Peyer's patch (tissue), 4 donors: ENCODE measurements around the gene CHURC1. TPM values are rescaled to one million over a fixed set of nuclear protein-coding genes. Genes with fewer than 3 reads are reported as not detected.

Experiments used
- DNase-seq, 3 donors: peaks; one replicate each; pipeline ENCODE4 v3.0.0-alpha.2; 2017 to 2019
- H3K27ac ChIP-seq, 4 donors: fragments of 200-600 bp; sonication (generic); one replicate each; pipeline ENCODE4 v1.5.1; 2016 to 2019
- H3K27me3 ChIP-seq, 2 donors: fragments of 200-600 bp; sonication (generic); one replicate each; pipeline ENCODE4 v1.5.1; 2019
- H3K36me3 ChIP-seq, 3 donors: fragments of 200-600 bp; sonication (generic); one replicate each; pipeline ENCODE4 v1.5.1; 2016 to 2019
- H3K4me1 ChIP-seq, 4 donors: fragments of 200-600 bp; sonication (generic); one replicate each; pipeline ENCODE4 v1.5.1; 2016 to 2019
- H3K4me3 ChIP-seq, 4 donors: fragments of 200-600 bp; sonication (generic); 1 replicate in 3 of 4; 2 replicates in 1 of 4; pipeline ENCODE4 v1.5.1; 2016 to 2019; ENCODE audit warnings: mild to moderate bottlenecking in 1 of 4
- H3K9me3 ChIP-seq, 4 donors: fragments of 200-600 bp; sonication (generic); one replicate each; pipeline ENCODE4 v1.5.1; 2016 to 2019; ENCODE audit warnings: mild to moderate bottlenecking in 1 of 4
- POLR2A ChIP-seq, 2 donors: fragments of 450-650 bp; IDR thresholded peaks; one replicate each; pipeline ENCODE4 v1.5.1; 2017; ENCODE audit warnings: antibody characterized with exemption in 2 of 2, mild to moderate bottlenecking in 2 of 2, moderate library complexity in 2 of 2
- total RNA-seq, 4 donors: library from RNA; depleted of rRNA; stranded (reverse); fragments of >200 nt; gene quantifications; one replicate each; pipeline ENCODE4 v1.1.0, GENCODE V29; 2016
- TF ChIP-seq, protein P1 (sequence below), 6 experiments: fragments of 450-650 bp in 4 of 6; fragments of 200-600 bp in 2 of 6; sonication (generic) in 1 of 6; IDR thresholded peaks; one replicate each; pipeline ENCODE4 v1.5.1; 2017 to 2019; ENCODE audit warnings: antibody characterized with exemption in 6 of 6, mild to moderate bottlenecking in 3 of 6, moderate library complexity in 1 of 6

The CHURC1 gene
- total RNA-seq, 4 donors from 2014 or later = 51.2 to 72.3 (median 69.7) TPM

DNA sequence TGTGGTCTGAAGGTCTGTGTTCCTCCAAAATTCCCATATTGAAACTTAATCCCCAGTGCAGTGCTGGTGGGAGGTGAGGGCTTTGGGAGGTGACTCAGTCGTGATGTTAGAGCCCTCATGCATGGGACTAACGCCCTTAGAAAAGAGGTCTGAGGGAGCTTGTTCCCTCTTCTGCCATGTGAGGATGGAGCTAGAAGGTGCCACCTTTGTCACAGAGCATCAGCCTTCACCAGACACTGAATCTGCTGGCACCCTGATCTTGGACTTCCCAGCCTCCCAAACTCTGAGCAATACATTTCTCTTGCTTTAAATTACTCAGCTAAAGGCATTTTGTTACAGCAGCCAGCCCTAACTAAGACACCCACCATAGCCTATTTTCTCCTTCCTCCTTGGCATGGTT lies 43.9 kb downstream of the CHURC1 start:
- TF ChIP-seq, protein P1, sequence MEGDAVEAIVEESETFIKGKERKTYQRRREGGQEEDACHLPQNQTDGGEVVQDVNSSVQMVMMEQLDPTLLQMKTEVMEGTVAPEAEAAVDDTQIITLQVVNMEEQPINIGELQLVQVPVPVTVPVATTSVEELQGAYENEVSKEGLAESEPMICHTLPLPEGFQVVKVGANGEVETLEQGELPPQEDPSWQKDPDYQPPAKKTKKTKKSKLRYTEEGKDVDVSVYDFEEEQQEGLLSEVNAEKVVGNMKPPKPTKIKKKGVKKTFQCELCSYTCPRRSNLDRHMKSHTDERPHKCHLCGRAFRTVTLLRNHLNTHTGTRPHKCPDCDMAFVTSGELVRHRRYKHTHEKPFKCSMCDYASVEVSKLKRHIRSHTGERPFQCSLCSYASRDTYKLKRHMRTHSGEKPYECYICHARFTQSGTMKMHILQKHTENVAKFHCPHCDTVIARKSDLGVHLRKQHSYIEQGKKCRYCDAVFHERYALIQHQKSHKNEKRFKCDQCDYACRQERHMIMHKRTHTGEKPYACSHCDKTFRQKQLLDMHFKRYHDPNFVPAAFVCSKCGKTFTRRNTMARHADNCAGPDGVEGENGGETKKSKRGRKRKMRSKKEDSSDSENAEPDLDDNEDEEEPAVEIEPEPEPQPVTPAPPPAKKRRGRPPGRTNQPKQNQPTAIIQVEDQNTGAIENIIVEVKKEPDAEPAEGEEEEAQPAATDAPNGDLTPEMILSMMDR (IDR thresholded peaks at IDR 0.05) = no peak
- no peak for TF ChIP-seq POLR2A (IDR thresholded peaks at IDR 0.05)
- no peak overlapping the region for H3K27ac ChIP-seq
- no peak for DNase-seq

DNA sequence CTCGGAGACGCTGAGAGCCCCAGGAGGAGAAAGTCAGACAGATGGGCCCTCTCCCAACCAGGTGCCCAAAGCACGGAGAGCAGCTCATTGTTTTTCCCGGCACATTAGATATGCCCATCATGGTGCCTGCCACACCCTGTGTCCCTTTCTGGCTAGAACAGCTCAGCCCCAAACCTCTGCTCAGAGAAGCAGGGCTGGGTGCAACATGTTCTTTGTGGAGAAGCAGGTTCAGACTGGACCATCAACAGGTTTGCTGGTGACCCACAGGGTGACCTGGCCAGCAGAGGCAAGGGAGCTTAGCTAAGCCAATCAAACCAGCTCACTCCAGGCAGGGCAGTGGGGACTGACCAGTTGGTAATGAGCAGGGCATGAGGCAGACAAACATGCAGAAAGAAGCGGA lies 44.5 kb downstream of the CHURC1 start:
- H3K27ac ChIP-seq = no peak overlapping the region
- H3K4me1 ChIP-seq = no peaks in the 10 kb centered on the region
- H3K4me3 ChIP-seq = no peak overlapping the region
- H3K9me3 ChIP-seq = no peaks in the 10 kb centered on the region
- DNase-seq = no peak
- TF ChIP-seq, protein P1 (IDR thresholded peaks at IDR 0.05) = no peak
- TF ChIP-seq POLR2A (IDR thresholded peaks at IDR 0.05) = no peak
- no peaks in the 10 kb centered on the region for H3K27me3 ChIP-seq
- no peaks in the 10 kb centered on the region for H3K36me3 ChIP-seq

More for the DNA sequence above, 43.9 kb downstream of the CHURC1 start:
- H3K27me3 ChIP-seq = no peaks in the 10 kb centered on the region
- H3K4me3 ChIP-seq = no peak overlapping the region
- H3K36me3 ChIP-seq = no peaks in the 10 kb centered on the region
- no peaks in the 10 kb centered on the region for H3K9me3 ChIP-seq
- no peaks in the 10 kb centered on the region for H3K4me1 ChIP-seq

- TF ChIP-seq POLR2A (IDR thresholded peaks at IDR 0.05) = no peak
- TF ChIP-seq, protein P1 (IDR thresholded peaks at IDR 0.05) = peak in 1 of 6 experiments; percentile 12
- Histone ChIP-seq H3K4me3 (no peak overlapping the region), H3K4me1 (no peaks in the 10 kb centered on the region), H3K27ac (no peak overlapping the region), H3K27me3 (no peaks in the 10 kb centered on the region), H3K36me3 (no peaks in the 10 kb centered on the region), H3K9me3 (no peaks in the 10 kb centered on the region)
- no peak for DNase-seq
These were observed 46.6 kb downstream of the CHURC1 start for GRCh38 chr14:64960762-64961276.

DNA sequence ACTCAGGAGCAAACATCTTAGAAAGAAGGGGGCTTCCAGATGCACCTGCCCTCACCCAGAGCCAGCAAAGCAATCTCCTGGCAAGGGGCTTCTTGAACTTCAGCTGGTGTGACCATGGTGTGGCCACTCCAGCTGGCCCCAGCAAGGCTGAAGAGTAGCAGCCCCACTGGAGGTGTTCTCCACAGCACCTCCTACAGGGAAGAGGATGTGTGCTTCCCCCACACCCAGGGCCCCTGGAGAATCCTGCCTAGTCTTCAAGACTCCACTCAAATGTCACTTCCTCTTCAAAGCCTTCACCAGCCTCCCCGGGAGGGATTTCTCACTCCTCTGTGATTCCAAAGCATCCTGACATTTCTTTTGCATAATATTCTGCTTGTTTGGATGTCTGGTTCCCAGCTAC lies 49.4 kb downstream of the CHURC1 start:
- H3K36me3 ChIP-seq = no peaks in the 10 kb centered on the region
- no peak overlapping the region for H3K27ac ChIP-seq
- DNase-seq = no peak
- no peaks in the 10 kb centered on the region for H3K9me3 ChIP-seq
- TF ChIP-seq POLR2A (IDR thresholded peaks at IDR 0.05) = no peak
- TF ChIP-seq, protein P1 (IDR thresholded peaks at IDR 0.05) = no peak
- no peaks in the 10 kb centered on the region for H3K4me1 ChIP-seq
- H3K4me3 ChIP-seq = no peak overlapping the region
- H3K27me3 ChIP-seq = no peaks in the 10 kb centered on the region

DNA sequence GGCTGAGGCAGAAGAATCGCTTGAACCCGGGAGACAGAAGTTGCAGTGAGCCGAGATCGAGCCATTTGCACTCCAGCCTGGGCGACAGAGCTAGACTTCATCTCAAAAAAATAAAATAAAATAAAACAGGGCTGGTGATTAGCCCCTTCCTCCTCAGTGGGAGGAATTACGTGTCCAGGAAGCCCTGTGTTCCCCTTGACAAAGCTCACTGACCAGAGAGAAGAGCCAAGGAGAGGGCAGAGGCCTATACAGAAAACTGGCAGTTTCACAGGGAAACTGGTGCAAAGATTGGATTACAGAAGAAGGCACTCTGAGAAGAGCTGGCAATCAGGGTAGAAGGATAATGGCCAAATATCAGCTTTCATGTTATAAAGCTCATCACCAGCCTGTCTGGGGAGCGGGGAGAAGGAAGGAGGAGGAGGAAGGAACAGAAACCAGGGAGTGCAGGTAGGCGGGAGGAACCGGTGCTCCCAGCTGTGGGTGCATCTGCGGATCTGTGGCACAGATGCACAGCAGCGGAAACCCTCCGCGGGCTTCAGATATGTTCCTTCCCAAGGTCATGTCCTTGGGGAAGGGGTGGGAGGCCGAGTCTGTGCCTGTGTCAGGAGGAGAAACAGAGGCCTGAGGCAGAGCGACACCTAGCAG lies 51.2 kb downstream of the CHURC1 start:
- no peak for TF ChIP-seq POLR2A (IDR thresholded peaks at IDR 0.05)
- TF ChIP-seq, protein P1 (IDR thresholded peaks at IDR 0.05) = no peak
- DNase-seq = no peak
- no peak overlapping the region for H3K4me3 ChIP-seq

More for the DNA sequence above, 51.2 kb downstream of the CHURC1 start:
- H3K27me3 ChIP-seq = no peaks in the 10 kb centered on the region
- no peaks in the 10 kb centered on the region for H3K4me1 ChIP-seq
- no peaks in the 10 kb centered on the region for H3K9me3 ChIP-seq
- no peak overlapping the region for H3K27ac ChIP-seq
- no peaks in the 10 kb centered on the region for H3K36me3 ChIP-seq
